Choroid plexus epithelial cell (primary cell): ENCODE results near the gene RPL26.
"Not testable (repeated sequence)": the region's sequence is repeated elsewhere in the genome, so short reads cannot be mapped to it uniquely, and the experiment has no call there.

Experiments used
- DNase-seq: peaks from one replicate; pipeline ENCODE4 v3.0.0-alpha.2; 2010; ENCODE audit warnings: low read depth
- H3K4me3 ChIP-seq: 2 replicates; pipeline ENCODE4 v1.5.1; 2011; ENCODE audit warnings: low read depth, mild to moderate bottlenecking, control low read depth, low read length, moderate library complexity
- CTCF ChIP-seq: conservative IDR thresholded peaks from 2 replicates; pipeline ENCODE4 v1.5.1; 2011; ENCODE audit warnings: low read depth, mild to moderate bottlenecking, control low read depth, inconsistent platforms, low read length, moderate library complexity

RPL26 gene

GRCh38 chr17:8377422-8377821 is 5.6 kb downstream of the RPL26 start:
- TF ChIP-seq CTCF = no peak
- no peak overlapping the region for H3K4me3 ChIP-seq
- no peak for DNase-seq

- peak; percentile 59 for TF ChIP-seq CTCF
- H3K4me3 ChIP-seq = peak within 1 kb of the TSS; percentile 84
- peak; percentile 81 for DNase-seq
Measured at GRCh38 chr17:8376271-8377067, 6.5 kb downstream of the RPL26 start, which contains the start of gene KRABD2. KRABD2 (minus strand) TSS chr17:8376704.

GRCh38 chr17:8375738-8376259 is 7.2 kb downstream of the RPL26 start:
- no peak for TF ChIP-seq CTCF
- no peak for DNase-seq
- H3K4me3 ChIP-seq = peak overlapping the region; percentile 84

- DNase-seq, H3K4me3 ChIP-seq: not testable (repeated sequence)
Measured at GRCh38 chr17:8373856-8374255, 9.1 kb downstream of the RPL26 start.

GRCh38 chr17:8372422-8372821 is 10.6 kb downstream of the RPL26 start:
- no peak overlapping the region for H3K4me3 ChIP-seq
- TF ChIP-seq CTCF = no peak
- no peak for DNase-seq

- TF ChIP-seq CTCF = no peak
- no peak for DNase-seq
Measured at GRCh38 chr17:8371786-8372185, 11.2 kb downstream of the RPL26 start.

GRCh38 chr17:8369944-8370343 is 13.0 kb downstream of the RPL26 start:
- no peak for DNase-seq
- H3K4me3 ChIP-seq = no peak overlapping the region
- no peak for TF ChIP-seq CTCF

More at GRCh38 chr17:8371786-8372185, 11.2 kb downstream of the RPL26 start:
- H3K4me3 ChIP-seq = no peak overlapping the region
